DND-41 (cell line): ENCODE results near the gene ATP6V1C2.

Experiments
- EZH2 ChIP-seq: IDR thresholded peaks from 3 replicates; pipeline ENCODE4 v1.6.1; 2012; ENCODE audit warnings: borderline replicate concordance, low read depth, mild to moderate bottlenecking, moderate library complexity, low read length, inconsistent platforms; ENCODE audit not compliant: severe bottlenecking
- TF ChIP-seq, protein P1 (sequence below): IDR thresholded peaks from 2 replicates; pipeline ENCODE4 v1.5.1; 2012; ENCODE audit warnings: borderline replicate concordance, low read length, moderate library complexity, mild to moderate bottlenecking; ENCODE audit not compliant: poor library complexity, severe bottlenecking; ENCODE audit errors: extremely low read depth

DNA sequence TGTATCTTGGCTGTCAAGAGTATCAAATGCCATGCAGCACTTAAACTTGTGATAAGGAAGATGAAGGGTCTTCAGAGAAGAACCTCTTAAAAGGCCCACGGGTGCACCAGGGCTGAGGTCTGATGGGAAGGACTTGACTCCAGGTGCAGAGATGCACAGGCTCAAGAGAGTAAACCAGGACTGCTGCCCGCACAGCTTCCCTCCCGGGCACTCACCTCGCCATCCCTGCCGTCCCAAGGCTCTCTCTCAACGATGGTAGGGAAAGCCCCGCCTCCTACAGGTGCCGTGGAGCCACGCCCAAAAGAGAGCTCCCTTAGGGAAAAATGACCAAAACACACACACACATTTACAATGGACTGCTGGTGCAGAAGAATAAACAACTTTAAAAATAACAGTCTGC lies 63.3 kb downstream of the ATP6V1C2 start:
- TF ChIP-seq, protein P1, sequence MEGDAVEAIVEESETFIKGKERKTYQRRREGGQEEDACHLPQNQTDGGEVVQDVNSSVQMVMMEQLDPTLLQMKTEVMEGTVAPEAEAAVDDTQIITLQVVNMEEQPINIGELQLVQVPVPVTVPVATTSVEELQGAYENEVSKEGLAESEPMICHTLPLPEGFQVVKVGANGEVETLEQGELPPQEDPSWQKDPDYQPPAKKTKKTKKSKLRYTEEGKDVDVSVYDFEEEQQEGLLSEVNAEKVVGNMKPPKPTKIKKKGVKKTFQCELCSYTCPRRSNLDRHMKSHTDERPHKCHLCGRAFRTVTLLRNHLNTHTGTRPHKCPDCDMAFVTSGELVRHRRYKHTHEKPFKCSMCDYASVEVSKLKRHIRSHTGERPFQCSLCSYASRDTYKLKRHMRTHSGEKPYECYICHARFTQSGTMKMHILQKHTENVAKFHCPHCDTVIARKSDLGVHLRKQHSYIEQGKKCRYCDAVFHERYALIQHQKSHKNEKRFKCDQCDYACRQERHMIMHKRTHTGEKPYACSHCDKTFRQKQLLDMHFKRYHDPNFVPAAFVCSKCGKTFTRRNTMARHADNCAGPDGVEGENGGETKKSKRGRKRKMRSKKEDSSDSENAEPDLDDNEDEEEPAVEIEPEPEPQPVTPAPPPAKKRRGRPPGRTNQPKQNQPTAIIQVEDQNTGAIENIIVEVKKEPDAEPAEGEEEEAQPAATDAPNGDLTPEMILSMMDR = no peak
- no peak for TF ChIP-seq EZH2
